Frontal cortex (tissue), 4 donors: ENCODE results near the gene OR10P1. TPM values are rescaled to one million over a fixed set of nuclear protein-coding genes. Genes with fewer than 3 reads are reported as not detected.
"Not testable (repeated sequence)": the region's sequence is repeated elsewhere in the genome, so short reads cannot be mapped to it uniquely, and the experiment has no call there.

ENCODE experiments used
- DNase-seq, 2 donors: peaks; one replicate each; pipeline ENCODE4 v3.0.0; 2012; ENCODE audit warnings: low spot score in 2 of 2
- FAIRE-seq: peaks from 2 replicates; lab custom pipeline; 2012; peaks lifted over from hg19 to GRCh38; lab: Jason Lieb, UNC
- total RNA-seq: library from RNA; depleted of rRNA; stranded (reverse); fragments of >200 nt; gene quantifications from one replicate; pipeline ENCODE4 v1.2.3, GENCODE V29; 2014
- donor health status: control.
- donor health status: control.
- donor health status: control.

OR10P1 gene
- total RNA-seq, 1 donor from 2014 or later: not detected

GRCh38 chr12:55650620-55651298 is 14.1 kb downstream of the OR10P1 start:
- not testable (repeated sequence) for DNase-seq, FAIRE-seq

- DNase-seq (no peak), FAIRE-seq (no peak)
Measured at GRCh38 chr12:55651299-55651683, 14.6 kb downstream of the OR10P1 start.

- FAIRE-seq: no peak
Measured at GRCh38 chr12:55652352-55652751, 15.7 kb downstream of the OR10P1 start.

GRCh38 chr12:55653031-55653430 is 16.3 kb downstream of the OR10P1 start:
- DNase-seq: no peak
- no peak for FAIRE-seq

More at GRCh38 chr12:55652352-55652751, 15.7 kb downstream of the OR10P1 start:
- no peak for DNase-seq

GRCh38 chr12:55654511-55655214 is 18.0 kb downstream of the OR10P1 start:
- no peak for FAIRE-seq
- DNase-seq: no peak

GRCh38 chr12:55657212-55657611 is 20.5 kb downstream of the OR10P1 start:
- FAIRE-seq: no peak
- no peak for DNase-seq

- no peak for DNase-seq
- FAIRE-seq: no peak
Measured at GRCh38 chr12:55658212-55658611, 21.5 kb downstream of the OR10P1 start.

GRCh38 chr12:55658635-55659391 is 22.1 kb downstream of the OR10P1 start:
- DNase-seq (no peak), FAIRE-seq (no peak)

- no peak for FAIRE-seq
- no peak for DNase-seq
Measured at GRCh38 chr12:55659486-55660385, 23.0 kb downstream of the OR10P1 start.

GRCh38 chr12:55663391-55663790 is 26.7 kb downstream of the OR10P1 start:
- FAIRE-seq: no peak

GRCh38 chr12:55664826-55665225 is 28.1 kb downstream of the OR10P1 start:
- no peak for DNase-seq
- FAIRE-seq: no peak

More at GRCh38 chr12:55663391-55663790, 26.7 kb downstream of the OR10P1 start:
- no peak for DNase-seq

- FAIRE-seq (no peak), DNase-seq (no peak)
Measured at GRCh38 chr12:55666508-55666907, 29.8 kb downstream of the OR10P1 start.

- FAIRE-seq: no peak
- DNase-seq: no peak
Measured at GRCh38 chr12:55670276-55670675, 33.6 kb downstream of the OR10P1 start.

GRCh38 chr12:55671746-55672145 is 35.1 kb downstream of the OR10P1 start:
- DNase-seq (no peak), FAIRE-seq (no peak)

GRCh38 chr12:55673638-55674037 is 36.9 kb downstream of the OR10P1 start:
- no peak for DNase-seq
- FAIRE-seq: no peak

- no peak for FAIRE-seq
- no peak for DNase-seq
Measured at GRCh38 chr12:55675666-55676065, 39.0 kb downstream of the OR10P1 start.

- no peak for DNase-seq
- FAIRE-seq: no peak
Measured at GRCh38 chr12:55676707-55677106, 40.0 kb downstream of the OR10P1 start.

GRCh38 chr12:55679691-55680090 is 43.0 kb downstream of the OR10P1 start:
- DNase-seq (no peak), FAIRE-seq (no peak)

- FAIRE-seq (no peak), DNase-seq (peak in 1 of 2 donors; percentile 42)
Measured at GRCh38 chr12:55681142-55682077, 44.7 kb downstream of the OR10P1 start.
